Progenitor cell of endocrine pancreas (in vitro differentiated cells): ENCODE results near the gene DNM2. TPM values are rescaled to one million over a fixed set of nuclear protein-coding genes. Genes with fewer than 3 reads are reported as not detected.

Experiments
- DNase-seq: peaks from one replicate; pipeline ENCODE4 v3.0.0; 2021; ENCODE audit warnings: low spot score; ENCODE audit not compliant: unreplicated experiment
- H3K27ac Mint-ChIP-seq: 2 replicates; pipeline ENCODE4 v1.8.0; 2021; ENCODE audit warnings: mild to moderate bottlenecking, moderate library complexity, mixed read lengths
- H3K27me3 Mint-ChIP-seq: 2 replicates; pipeline ENCODE4 v1.8.0; 2021; ENCODE audit warnings: mixed read lengths
- H3K36me3 Mint-ChIP-seq: 2 replicates; pipeline ENCODE4 v1.8.0; 2022; ENCODE audit warnings: mixed read lengths; ENCODE audit not compliant: insufficient read depth
- H3K4me1 Mint-ChIP-seq: 2 replicates; pipeline ENCODE4 v1.8.0; 2021; ENCODE audit warnings: low read depth, mixed read lengths
- H3K4me3 Mint-ChIP-seq: 2 replicates; pipeline ENCODE4 v1.8.0; 2021; ENCODE audit warnings: low read depth, mild to moderate bottlenecking, moderate library complexity, mixed read lengths
- H3K9me3 Mint-ChIP-seq: 2 replicates; pipeline ENCODE4 v1.8.0; 2021; ENCODE audit warnings: low read depth, mixed read lengths
- CTCF ChIP-seq: fragments of 200-600 bp; sonication (generic); IDR thresholded peaks from one replicate; pipeline ENCODE4 v1.5.0; 2021; ENCODE audit warnings: antibody characterized with exemption, mild to moderate bottlenecking; ENCODE audit not compliant: unreplicated experiment
- total RNA-seq: library from RNA; stranded (reverse); gene quantifications from 2 replicates; pipeline ENCODE4 v1.2.1, GENCODE V29; 2021

Gene DNM2
- total RNA-seq, 1 donor from 2014 or later: 124 TPM

- Mint-ChIP-seq H3K27ac (peak overlapping the region; percentile 95), H3K27me3 (no peaks in the 10 kb centered on the region), H3K9me3 (no peaks in the 10 kb centered on the region), H3K4me3 (peak overlapping the region; percentile 93), H3K4me1 (peaks cover 13% of the 10 kb centered on the region), H3K36me3 (no peaks in the 10 kb centered on the region)
- no peak for TF ChIP-seq CTCF
- peak; percentile 28 for DNase-seq
These were observed 622 bp downstream of the DNM2 start for GRCh38 chr19:10718205-10719196.

GRCh38 chr19:10719466-10719961 is 1.6 kb downstream of the DNM2 start:
- no peak for TF ChIP-seq CTCF
- Mint-ChIP-seq H3K36me3 (no peaks in the 10 kb centered on the region), H3K27ac (peak overlapping the region; percentile 92), H3K27me3 (no peaks in the 10 kb centered on the region), H3K4me1 (peaks cover 13% of the 10 kb centered on the region), H3K4me3 (peak overlapping the region; percentile 93), H3K9me3 (no peaks in the 10 kb centered on the region)
- DNase-seq: no peak

GRCh38 chr19:10720607-10721125 is 2.8 kb downstream of the DNM2 start:
- H3K4me1 Mint-ChIP-seq: peaks cover 13% of the 10 kb centered on the region
- no peak for TF ChIP-seq CTCF
- peak overlapping the region; percentile 14 for H3K4me3 Mint-ChIP-seq
- no peaks in the 10 kb centered on the region for H3K9me3 Mint-ChIP-seq
- no peaks in the 10 kb centered on the region for H3K36me3 Mint-ChIP-seq
- no peak for DNase-seq
- H3K27ac Mint-ChIP-seq: no peak overlapping the region
- no peaks in the 10 kb centered on the region for H3K27me3 Mint-ChIP-seq

GRCh38 chr19:10723591-10723990 is 5.7 kb downstream of the DNM2 start:
- Mint-ChIP-seq H3K36me3 (peaks cover 5% of the 10 kb centered on the region), H3K9me3 (no peaks in the 10 kb centered on the region), H3K4me1 (peaks cover 11% of the 10 kb centered on the region), H3K27me3 (no peaks in the 10 kb centered on the region), H3K4me3 (no peak overlapping the region), H3K27ac (no peak overlapping the region)
- no peak for TF ChIP-seq CTCF
- DNase-seq: no peak

GRCh38 chr19:10724573-10725071 is 6.7 kb downstream of the DNM2 start:
- Mint-ChIP-seq H3K9me3 (no peaks in the 10 kb centered on the region), H3K36me3 (peaks cover 5% of the 10 kb centered on the region), H3K4me3 (no peak overlapping the region), H3K4me1 (peaks cover 5% of the 10 kb centered on the region), H3K27ac (no peak overlapping the region), H3K27me3 (no peaks in the 10 kb centered on the region)
- no peak for TF ChIP-seq CTCF
- DNase-seq: no peak
